GM19455 (cell line): Measurements from ENCODE around the gene ARSD.
"Not testable (repeated sequence)": the region's sequence is repeated elsewhere in the genome, so short reads cannot be mapped to it uniquely, and the experiment has no call there.

Source experiments
- ATAC-seq: cut with Tn5 transposase; IDR thresholded peaks from one replicate; pipeline ENCODE4 v1.9.1; 2021; ENCODE audit not compliant: unreplicated experiment

ARSD gene, protein sequence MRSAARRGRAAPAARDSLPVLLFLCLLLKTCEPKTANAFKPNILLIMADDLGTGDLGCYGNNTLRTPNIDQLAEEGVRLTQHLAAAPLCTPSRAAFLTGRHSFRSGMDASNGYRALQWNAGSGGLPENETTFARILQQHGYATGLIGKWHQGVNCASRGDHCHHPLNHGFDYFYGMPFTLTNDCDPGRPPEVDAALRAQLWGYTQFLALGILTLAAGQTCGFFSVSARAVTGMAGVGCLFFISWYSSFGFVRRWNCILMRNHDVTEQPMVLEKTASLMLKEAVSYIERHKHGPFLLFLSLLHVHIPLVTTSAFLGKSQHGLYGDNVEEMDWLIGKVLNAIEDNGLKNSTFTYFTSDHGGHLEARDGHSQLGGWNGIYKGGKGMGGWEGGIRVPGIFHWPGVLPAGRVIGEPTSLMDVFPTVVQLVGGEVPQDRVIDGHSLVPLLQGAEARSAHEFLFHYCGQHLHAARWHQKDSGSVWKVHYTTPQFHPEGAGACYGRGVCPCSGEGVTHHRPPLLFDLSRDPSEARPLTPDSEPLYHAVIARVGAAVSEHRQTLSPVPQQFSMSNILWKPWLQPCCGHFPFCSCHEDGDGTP

DNA sequence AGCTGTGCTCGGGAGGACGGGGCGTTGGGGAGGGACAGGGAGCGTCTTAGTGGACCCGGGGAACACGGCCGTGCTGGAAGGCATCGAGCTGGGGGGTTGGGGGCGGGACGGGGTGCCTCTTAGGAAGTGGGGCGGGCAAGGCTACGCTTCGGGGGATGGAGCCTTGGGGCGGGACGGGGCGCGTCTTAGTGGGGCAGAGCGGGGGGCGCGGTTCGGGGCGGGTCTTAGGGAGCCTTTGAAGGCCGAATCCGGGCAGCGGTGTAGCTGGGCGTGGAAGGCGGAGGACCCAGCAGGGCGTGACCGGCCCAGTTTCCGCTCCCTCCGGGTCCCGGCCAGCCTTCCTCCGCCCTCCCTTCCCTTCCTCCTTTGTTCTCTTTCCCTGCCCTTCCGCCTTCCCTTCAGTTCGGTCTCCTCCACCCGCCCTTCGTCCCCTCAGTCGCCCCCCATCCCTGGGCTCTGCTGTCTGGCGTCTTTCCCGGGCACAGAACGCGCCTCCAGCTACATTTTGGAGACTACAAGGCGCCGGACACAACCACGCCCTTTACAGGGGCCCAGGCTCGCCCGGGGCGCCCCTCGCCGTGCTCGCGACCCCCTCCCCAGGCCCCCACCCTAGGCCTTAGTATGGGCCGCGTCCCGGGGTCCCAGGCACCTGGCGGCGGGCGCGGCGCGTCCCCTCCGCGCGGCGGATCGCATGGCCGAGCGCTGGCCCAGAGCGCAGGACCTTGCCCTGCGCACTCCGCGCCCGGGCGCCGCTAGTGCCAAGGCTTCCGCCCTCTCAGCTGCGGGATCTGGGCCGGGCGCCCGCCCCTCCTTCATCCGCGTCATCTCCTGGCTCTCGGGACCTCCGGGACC, at the start of gene ARSD:
TSS of gene ARSD (minus strand) at position 757 of the 852 bp plus-strand sequence. CDS start at position 693, 64 bp downstream.
- ATAC-seq, result peak; percentile 89

DNA sequence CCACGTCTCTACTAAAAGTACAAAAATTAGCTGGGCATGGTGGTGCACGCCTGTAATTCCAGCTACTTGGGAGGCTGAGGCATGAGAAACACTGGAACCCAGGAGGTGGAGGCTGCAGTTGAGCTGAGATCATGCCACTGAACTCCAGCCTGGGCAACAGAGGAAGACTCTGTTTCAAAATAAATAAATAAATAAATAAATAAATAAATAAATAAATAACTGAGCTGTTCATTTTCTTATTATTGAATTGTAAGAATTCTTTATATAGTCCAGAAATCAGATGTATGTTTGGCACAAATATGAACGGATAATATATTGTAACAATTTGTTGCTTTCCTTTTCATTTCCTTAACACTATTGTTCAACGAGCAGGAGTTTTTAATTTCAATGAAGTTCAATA, 49.5 kb upstream of the ARSD start:
- ATAC-seq, result not testable (repeated sequence)

DNA sequence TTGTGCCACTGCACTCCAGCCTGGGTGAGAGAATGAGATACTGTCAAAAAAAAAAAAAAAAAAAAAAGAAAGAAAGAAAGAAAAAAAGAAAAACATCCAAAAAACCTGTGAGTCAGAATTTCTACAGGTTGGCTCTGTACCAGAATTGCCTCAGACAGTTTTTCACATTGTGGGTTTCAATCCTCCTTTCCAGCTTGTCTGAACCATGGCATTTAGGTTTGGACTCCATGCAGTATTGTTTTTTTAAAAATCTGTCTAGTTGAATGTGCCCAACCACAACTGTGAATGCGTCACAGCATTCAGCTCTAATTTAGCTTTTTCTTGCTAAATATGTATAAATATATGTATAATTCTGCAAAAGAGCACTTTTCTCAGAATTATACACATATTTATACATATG, 45.8 kb upstream of the ARSD start:
- no peak for ATAC-seq

DNA sequence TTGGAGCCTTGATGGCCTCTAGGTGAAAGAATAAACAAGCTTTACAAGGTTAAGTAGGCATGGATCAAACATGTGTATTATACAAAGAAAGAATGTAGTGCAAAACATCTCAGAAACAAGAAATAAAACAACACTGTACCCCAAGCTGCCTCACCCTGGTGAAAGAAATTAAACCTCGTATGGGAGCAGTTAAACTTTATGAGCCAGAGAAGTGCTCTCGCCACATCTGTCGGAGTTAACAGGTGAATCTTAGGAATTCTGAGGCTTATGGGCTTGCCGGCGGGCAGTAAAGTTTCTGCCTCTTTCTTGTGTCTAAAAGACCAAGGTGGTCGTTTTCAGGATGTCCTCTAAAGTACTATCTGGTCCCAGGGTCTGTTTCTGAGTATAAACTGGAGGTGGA, 43.3 kb upstream of the ARSD start:
- no peak for ATAC-seq

DNA sequence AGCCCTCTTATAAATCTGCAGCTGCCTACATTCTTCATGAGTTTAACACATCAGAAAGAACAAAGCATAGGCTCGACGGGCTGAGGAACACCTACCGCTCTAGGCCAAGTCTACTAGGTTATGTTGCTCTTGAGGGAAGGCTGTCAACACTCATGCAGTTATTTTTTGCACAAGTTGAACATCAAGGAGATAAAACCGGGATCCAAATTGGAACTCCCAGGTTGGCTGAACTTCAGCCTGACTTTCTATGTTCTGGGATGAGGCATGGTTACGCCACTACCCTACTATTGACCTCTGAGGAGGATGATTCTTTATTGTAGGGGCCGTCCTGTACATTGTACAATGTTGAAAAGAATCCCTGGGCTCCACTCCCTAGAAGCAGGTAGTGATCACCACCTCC, 39.9 kb upstream of the ARSD start:
- ATAC-seq, result no peak

DNA sequence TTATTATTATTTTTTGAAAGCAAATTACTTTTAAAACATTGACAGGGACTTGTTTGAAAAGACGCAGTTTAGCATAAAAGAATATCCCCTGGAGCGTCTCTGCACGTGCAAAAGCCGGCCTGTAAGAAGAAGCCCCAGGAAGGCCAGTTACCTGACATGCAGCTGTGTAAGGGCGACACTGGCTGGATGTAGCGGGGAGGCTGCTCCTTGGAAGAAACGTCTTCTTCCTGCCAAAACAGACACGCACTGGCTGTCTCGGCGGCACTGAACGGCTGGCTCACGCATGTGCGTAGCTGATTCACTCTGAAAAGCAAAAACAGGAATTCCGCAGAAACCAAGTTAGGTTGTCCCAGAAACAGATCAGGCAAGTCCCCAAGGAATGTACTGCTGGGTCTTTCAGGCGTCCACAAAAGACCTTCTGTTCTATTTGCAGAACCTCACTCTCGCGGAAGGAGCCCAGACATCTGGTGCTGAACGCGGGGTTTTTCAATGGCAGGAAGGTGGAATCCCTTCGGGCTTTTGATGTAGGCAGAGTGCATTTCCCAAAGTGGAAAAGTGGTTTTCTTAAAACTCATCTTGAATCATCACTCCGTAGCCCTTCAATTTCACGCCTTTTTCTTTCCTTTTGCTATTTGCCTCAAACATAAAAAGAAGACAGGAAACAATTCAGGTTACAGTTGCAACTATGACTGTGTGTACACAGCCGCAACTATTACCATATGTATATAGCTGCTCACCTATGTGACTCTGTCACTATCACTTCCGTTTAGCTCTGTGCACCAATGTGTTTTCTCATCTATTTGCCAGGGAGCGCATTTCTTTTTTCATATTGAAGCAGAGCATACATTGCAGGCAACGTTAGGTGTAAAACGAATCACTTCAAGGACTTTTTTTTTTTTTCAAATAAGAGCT, 39.1 kb upstream of the ARSD start:
- no peak for ATAC-seq

DNA sequence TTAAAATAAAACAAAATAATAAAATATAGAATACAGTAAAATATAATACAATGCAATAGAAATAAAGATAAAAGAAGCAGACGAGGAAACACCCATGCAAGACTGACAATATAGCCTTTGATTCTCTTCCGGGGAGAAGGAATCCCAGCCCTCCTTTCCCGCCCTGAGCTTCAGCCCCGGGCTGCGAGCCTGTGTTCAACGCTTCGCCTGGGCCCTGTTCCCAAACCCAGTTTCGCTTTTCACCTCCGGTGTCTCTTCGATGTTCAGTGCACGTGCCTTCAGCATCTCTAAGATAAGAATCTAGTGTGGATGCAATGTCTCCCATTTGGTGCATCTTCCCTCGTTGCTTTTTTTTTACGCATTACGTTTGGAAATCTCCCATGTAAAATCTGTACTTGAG, 38.4 kb upstream of the ARSD start:
- no peak for ATAC-seq

DNA sequence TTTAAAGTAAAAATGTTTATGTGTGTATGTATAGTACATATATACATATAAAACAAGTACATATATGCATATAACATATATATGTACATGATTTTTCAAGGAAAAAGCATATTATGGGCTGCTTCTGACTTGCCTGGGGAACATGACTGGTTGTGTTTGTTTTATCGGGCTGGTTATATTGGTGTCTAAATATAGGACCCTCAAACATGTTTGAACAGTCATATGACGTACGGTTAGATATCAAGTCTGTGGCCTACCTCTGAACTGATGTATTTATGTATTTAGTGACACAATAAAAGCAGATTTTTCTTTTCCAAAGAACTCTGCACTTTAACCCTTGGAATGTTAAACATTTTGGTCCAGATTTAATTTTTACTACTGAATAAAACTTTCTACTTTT, 37.9 kb upstream of the ARSD start:
- ATAC-seq, result no peak

DNA sequence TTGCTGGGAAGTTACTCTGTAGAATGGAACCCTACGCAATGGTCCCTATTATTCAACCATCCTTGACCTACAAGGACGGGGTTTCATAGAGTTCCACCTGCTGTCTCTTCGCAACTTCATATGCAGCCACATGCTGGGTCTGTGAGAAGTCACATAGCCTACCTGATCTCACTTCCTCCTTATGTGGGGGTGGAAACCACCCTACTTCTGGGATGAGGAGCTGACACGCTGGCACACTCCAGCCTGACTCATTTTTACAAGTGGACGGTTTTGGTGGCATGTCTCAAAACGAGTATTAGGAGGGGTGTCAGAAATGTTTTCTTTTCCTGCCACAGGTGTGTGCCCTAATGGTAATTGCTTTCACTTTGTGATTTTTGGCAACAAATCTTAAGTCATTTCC, 36.8 kb upstream of the ARSD start:
- ATAC-seq, result no peak

DNA sequence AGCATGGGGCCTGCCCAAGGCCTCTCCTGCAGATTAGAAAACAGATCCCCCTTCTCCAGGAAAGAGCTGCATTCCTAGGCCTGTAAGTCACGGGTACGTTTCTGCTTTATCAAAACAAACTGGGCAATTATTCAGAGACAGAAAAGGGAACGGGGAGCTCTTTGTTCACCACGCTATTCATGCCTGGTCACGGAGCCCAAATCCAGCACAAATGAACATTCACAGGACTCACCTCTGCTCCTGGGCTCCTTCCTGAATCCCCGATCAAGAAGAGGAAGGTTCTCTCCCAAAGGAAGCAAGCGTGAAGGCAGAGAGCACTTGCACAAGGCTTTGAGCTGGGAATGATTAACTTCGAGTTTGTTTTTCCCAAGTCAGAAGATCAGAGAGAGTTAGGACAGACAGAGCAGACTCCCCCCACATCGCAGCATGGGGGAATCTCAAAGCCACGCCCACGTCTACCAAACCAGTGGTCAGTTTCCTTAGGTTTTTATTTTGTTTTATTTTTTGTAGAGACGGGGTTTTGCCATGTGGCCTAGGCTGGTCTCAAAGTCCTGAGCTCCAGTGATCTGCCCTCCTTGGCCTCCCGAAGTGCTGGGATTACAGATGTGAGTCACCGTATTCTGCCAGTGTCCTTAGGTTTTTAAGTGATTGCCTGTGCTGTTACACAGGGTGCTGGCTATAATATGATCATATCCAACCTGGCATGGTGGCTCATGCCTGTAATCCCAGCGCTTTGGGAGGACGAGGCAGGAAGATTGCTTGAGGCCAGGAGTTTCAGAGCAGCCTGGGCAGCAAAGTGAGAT, 35.1 kb upstream of the ARSD start:
- ATAC-seq, result not testable (repeated sequence)

DNA sequence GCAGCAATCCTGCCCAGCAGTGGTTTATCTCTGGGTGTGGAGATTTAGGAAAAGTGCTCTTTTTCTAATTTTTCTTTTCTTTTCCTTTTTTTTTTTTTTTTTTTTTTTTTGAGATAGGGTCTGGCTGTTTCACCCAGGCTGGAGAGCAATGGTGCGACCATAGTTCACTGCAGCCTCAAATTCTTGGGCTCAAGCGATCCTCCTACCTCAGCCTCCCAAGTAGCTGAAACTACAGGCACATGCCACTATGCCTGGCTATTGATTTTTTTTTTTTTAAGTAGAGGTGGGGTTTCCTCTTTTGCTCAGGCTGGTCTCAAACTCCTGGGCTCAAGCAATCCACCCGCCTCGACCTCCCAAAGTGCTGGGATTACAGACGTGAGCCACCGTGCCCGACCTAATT, 34.3 kb upstream of the ARSD start:
- ATAC-seq, result not testable (repeated sequence)

DNA sequence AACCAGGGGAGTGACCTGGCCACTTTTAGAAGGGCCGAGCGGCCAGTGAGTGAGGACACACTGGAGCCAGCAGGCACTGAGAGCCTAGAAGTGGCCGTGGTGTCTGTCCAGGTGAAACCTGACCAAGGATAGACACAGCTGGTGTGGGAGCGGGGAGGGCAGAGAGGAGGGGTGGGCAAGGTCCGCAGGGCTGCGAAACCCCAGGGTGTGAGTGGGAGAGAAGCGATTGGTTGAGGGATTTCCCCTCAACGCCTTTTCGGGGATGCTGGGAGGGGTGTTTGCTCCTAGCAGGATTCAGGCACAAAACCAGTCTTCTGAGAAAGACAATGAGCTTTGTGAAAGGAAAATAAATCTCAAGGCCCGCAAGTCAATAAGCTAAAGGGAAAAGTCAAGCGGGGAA, 33.2 kb upstream of the ARSD start:
- no peak for ATAC-seq

DNA sequence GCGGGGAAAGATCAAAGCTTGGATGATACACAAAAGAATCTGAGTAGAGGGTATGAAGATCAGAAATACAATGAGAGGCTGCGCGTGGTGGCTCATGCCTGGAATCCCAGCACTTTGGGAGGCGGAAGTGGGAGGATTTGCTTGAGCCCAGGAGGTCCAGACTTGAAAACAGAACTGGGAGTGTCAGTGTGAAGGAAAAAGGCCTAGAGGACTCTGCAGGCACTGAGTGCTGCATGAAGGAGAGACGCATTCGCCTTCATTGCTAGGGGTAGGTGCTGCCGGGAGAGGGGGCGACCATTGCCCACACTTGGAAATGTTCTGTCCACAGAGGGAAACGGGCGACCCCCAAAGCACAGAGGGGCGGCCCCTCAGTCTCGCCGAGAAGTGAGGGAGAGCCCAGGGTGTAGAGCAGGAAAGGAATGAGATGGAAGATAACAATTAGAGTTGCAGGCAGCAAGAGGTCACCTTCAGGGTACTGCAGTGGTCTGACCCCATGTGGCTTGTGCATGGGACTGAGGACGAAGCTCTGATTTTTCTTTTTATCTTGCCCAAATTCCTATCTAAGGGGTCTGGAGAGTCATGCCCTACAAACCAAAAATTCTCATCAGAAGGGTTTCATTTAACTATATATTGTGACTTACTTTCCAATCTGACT, 31.8 kb upstream of the ARSD start:
- ATAC-seq, result no peak

DNA sequence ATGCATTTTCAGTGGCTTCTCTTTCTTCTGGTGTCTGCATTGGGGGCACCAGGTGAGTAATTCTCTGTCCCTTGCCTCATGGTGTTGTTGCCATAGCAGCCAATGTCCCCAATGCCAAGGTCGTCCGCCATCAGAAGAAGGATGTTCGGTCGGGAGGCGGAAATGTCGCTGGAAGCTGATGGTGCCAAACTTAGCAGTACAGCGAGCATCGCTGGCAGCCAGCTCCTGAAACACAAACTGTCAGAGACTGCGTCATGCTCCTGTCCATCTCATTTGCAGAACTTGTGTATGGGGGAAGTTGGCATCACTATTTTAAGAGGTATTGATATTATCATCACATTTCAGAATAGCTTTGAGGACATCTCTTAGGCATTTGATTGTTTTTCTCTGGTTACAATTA, 29.1 kb upstream of the ARSD start:
- ATAC-seq, result no peak

DNA sequence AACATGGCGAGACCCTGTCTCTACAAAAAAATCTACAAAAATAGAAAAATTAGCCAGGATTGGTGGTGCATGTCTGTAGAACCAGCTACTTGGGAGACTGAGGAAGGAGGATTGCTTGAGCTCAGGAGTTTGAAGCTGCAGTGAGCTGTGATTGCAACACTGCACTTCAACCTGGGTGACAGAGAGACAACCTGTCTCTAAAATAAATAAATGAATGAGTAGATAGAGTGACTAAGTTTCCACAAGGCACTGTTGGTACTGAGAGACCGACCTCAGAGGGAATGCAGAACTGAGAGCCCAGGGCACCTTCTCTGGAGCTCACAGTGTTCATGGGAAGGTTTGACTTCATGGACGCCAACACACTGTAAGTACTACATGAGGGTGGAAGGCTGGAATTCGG, 26.7 kb upstream of the ARSD start:
- no peak for ATAC-seq

DNA sequence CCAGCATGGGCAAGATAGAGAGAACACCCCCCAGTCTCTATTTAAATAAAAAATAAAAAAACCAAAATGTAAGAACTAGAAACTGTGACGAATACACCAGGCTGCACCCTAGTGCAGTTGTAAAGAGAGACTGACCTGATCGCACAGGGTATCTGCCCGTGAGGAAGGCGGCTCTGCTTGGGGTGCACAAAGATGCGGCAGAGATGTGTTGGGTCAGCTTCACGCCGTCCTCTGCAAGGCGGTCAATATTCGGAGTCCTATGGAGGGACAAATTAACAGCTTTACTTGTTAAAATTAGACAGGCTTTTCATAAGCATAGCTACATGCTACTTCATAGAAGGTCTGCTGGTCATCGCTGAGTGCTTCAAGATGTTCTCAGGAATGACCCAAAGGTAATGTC, 26.1 kb upstream of the ARSD start:
- no peak for ATAC-seq

DNA sequence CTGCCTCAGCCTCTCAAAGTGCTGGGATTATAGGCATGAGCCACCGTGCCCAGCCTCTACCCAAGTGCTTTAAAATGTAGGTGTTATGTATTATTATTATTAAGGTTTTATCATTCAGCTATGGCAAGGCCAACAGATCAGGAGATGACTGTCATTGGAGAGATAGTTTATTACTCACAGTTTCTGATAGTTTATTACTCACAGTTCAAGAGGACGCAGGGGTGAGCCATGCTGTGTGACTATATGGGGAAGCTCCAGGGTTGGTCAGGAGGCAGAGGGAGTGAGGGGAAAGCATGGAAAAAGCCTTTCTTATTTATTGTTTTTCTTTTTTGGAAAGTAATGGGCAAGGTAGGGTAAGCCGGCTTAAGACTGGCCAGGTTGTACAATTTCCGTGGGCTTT, 25.4 kb upstream of the ARSD start:
- ATAC-seq, result no peak

DNA sequence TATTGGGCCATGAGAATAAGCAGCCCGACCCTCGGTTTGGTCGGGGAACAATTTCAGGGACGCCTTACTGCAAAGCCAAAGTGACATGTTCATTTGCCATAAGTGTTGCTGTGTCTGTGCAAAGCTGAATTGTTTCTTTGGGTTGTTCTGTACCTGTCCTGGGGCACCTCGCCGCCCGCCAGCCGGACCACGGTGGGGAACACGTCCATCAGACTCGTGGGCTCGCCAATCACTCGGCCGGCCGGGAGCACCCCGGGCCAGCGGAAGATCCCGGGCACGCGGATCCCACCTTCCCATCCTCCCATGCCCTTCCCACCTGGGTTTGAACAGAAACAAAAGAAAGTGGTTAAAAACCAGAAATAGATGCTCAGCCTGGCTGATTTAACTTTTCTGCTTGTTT, 8.8 kb upstream of the ARSD start:
- ATAC-seq, result not testable (repeated sequence)
